Measurements from ENCODE around the gene FRMPD4. TPM values are rescaled to one million over a fixed set of nuclear protein-coding genes. Genes with fewer than 3 reads are reported as not detected.

Gene FRMPD4
- total RNA-seq, 1 experiment from 2014 or later, result 0.24 TPM

GRCh38 chrX:12702509-12703091 is 564.3 kb downstream of the FRMPD4 start:
- no peak overlapping the region for H2BK5ac ChIP-seq (ENCODE audit: insufficient read length, low read length)
- no peaks in the 10 kb centered on the region for H3K79me1 ChIP-seq (ENCODE audit: insufficient read depth, low read depth, low read length, poor library complexity, severe bottlenecking)
- H3K27me3 Mint-ChIP-seq (ENCODE audit: low read depth), result peaks cover 1% of the 10 kb centered on the region
- no peak overlapping the region for H3K9ac ChIP-seq (ENCODE audit: extremely low read depth, insufficient read length, low read length)
- no peak overlapping the region for H2AFZ ChIP-seq (ENCODE audit: low read length)
- H3K9me3 ChIP-seq (ENCODE audit: control insufficient read depth, low read depth, low read length), result no peaks in the 10 kb centered on the region
- no peak overlapping the region for H3K18ac ChIP-seq (ENCODE audit: insufficient read length, low read depth, low read length)
- no peak for DNase-seq
- no peaks in the 10 kb centered on the region; the same call in 1 of the 2 replicates for H3K79me2 ChIP-seq (ENCODE audit: insufficient read depth, low read length)
- WGBS (ENCODE audit: extremely low coverage, insufficient read length, low lambda C conversion rate), result no CpG with 5 or more reads among the region's 3 CpGs
- no peak overlapping the region for H4K5ac ChIP-seq (ENCODE audit: insufficient read length, low read depth, low read length)
- H3K4ac ChIP-seq (ENCODE audit: low read depth, low read length), result no peak overlapping the region
- no peaks in the 10 kb centered on the region for H3K27me3 ChIP-seq (ENCODE audit: insufficient read depth, low read length)
- H2AK5ac ChIP-seq (ENCODE audit: insufficient read length, low read length), result no peak overlapping the region
- H3T11ph ChIP-seq (ENCODE audit: low read length), result no peak overlapping the region
- no peaks in the 10 kb centered on the region for H4K20me1 ChIP-seq (ENCODE audit: control insufficient read depth, insufficient read depth, insufficient read length)
- no peaks in the 10 kb centered on the region for H3K23me2 ChIP-seq (ENCODE audit: insufficient read length, low read depth, low read length, poor library complexity, severe bottlenecking)
- no peak overlapping the region for H3K14ac ChIP-seq (ENCODE audit: insufficient read depth, low read length)
- no peak overlapping the region for H2BK20ac ChIP-seq (ENCODE audit: low read depth, low read length, poor library complexity, severe bottlenecking)
- no peaks in the 10 kb centered on the region; a peak in 2 of 7 replicates for H3K36me3 Mint-ChIP-seq (ENCODE audit: insufficient read depth in 1 of 3, low read depth in 3 of 3)
- no peak overlapping the region for H3K4me3 Mint-ChIP-seq
- H3K9me3 Mint-ChIP-seq, result peaks cover 69% of the 10 kb centered on the region in 2 experiments
- H3K23ac ChIP-seq (ENCODE audit: insufficient read length, low read depth, low read length), result no peak overlapping the region
- peak; percentile 59 for TF ChIP-seq CTCF (conservative IDR thresholded peaks at IDR 0.05)
- H3K56ac ChIP-seq (ENCODE audit: insufficient read length, low read depth, low read length), result no peak overlapping the region
- no peak overlapping the region for H4K91ac ChIP-seq (ENCODE audit: insufficient read length, low read depth, low read length)
- H3K4me2 ChIP-seq (ENCODE audit: insufficient read depth, insufficient read length, low read length), result no peak overlapping the region
- H3K4me1 Mint-ChIP-seq, result peaks cover 0 to 7% of the 10 kb centered on the region in 2 experiments; a peak in 1 of 4 replicates
- no peak overlapping the region for H3K27ac ChIP-seq (ENCODE audit: insufficient read length, low read depth, low read length)
- H2BK15ac ChIP-seq (ENCODE audit: low read depth, low read length), result no peak overlapping the region
- H3K27ac Mint-ChIP-seq, result no peak overlapping the region
- H4K8ac ChIP-seq (replicated peaks; ENCODE audit: insufficient read length, low read depth, low read length), result no peak overlapping the region
- H3K4me1 ChIP-seq (ENCODE audit: insufficient read depth, low read length), result no peaks in the 10 kb centered on the region; the same call in 1 of the 2 replicates
- no peak overlapping the region for H2BK12ac ChIP-seq (ENCODE audit: insufficient read length, low read depth, low read length)
- H2BK120ac ChIP-seq (ENCODE audit: low read depth, low read length, poor library complexity, severe bottlenecking), result no peak overlapping the region

All from H9 (cell line).